ENCODE results near the gene EBF4. TPM values are rescaled to one million over a fixed set of nuclear protein-coding genes. Genes with fewer than 3 reads are reported as not detected.

The EBF4 gene
- total and polyA plus RNA-seq, 2 donors (not counting 1 experiment from before 2014, with no cell fraction given) = 0.81 to 5.0 TPM

DNA sequence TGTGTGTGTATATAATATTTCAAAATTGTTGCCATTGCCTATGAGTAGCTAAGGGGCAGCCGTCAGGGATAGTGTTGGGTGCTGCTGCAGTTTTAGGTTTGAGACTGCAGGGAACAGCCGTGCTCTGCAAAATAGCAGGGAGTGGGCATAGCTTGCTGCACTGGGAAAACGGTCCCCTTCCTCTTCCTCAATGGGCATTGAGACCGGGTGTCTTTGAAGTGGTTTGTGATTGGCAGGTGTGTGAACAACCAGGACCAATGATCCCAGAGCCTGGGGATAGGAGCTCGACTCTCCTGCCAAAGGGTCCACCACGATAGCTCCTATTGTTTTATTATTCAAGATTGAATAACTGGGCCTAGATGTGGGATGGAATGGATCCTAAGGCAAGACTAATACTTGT is 5.1 kb upstream of the EBF4 start:
- ChIA-PET POLR2A (no interaction called here), CTCF (interaction anchor here (0.7 to 0.9 kb wide), 3 partner anchors 17 to 28 kb away, joined by 3 read pairs; no protein-coding TSS in a partner anchor)
- Histone ChIP-seq H3K4me3 (ENCODE audit: control extremely low read depth in 1 of 5, extremely low read depth in 1 of 5, insufficient read depth in 1 of 5, low read depth in 2 of 5, low read length in 4 of 5) (no peak overlapping the region), H3K27ac (ENCODE audit: low read length in 2 of 2) (no peak overlapping the region), H3K27me3 (replicated peaks in 1 of 4; ENCODE audit: control extremely low read depth in 1 of 4, control insufficient read depth in 3 of 4, insufficient read depth in 4 of 4, low read length in 3 of 4) (peaks cover 0 to 33% (median 11%) of the 10 kb centered on the region in 4 experiments), H3K4me2 (replicated peaks; ENCODE audit: low read depth, low read length, poor library complexity, severe bottlenecking) (no peak overlapping the region), H3K36me3 (replicated peaks in 1 of 2; ENCODE audit: control extremely low read depth in 1 of 2, control insufficient read depth in 1 of 2, extremely low read depth in 1 of 2, insufficient read depth in 2 of 2, low read length in 1 of 2) (no peaks in the 10 kb centered on the region), H3K9me3 (ENCODE audit: control extremely low read depth in 1 of 3, control insufficient read depth in 2 of 3, insufficient read depth in 1 of 3, low read length in 2 of 3) (peaks cover 0 to 5% (median 0%) of the 10 kb centered on the region in 3 donors), H2AFZ (ENCODE audit: insufficient read depth, low read depth, low read length, poor library complexity, severe bottlenecking) (no peak overlapping the region), H3K79me2 (ENCODE audit: control insufficient read depth, insufficient read depth, low read length) (no peaks in the 10 kb centered on the region), H3K4me1 (ENCODE audit: control insufficient read depth in 2 of 2, insufficient read depth in 2 of 2, low read length in 2 of 2) (peaks cover 7 to 11% of the 10 kb centered on the region in 2 donors), H3K9ac (ENCODE audit: low read length) (no peak overlapping the region), H4K20me1 (ENCODE audit: control insufficient read depth, insufficient read depth, low read length, poor library complexity, severe bottlenecking) (no peaks in the 10 kb centered on the region)
- no peak for TF ChIP-seq EZH2 (IDR thresholded peaks at IDR 0.05; ENCODE audit: borderline replicate concordance, insufficient read depth, low read depth, low read length, poor library complexity, severe bottlenecking)
- TF ChIP-seq, protein P1, sequence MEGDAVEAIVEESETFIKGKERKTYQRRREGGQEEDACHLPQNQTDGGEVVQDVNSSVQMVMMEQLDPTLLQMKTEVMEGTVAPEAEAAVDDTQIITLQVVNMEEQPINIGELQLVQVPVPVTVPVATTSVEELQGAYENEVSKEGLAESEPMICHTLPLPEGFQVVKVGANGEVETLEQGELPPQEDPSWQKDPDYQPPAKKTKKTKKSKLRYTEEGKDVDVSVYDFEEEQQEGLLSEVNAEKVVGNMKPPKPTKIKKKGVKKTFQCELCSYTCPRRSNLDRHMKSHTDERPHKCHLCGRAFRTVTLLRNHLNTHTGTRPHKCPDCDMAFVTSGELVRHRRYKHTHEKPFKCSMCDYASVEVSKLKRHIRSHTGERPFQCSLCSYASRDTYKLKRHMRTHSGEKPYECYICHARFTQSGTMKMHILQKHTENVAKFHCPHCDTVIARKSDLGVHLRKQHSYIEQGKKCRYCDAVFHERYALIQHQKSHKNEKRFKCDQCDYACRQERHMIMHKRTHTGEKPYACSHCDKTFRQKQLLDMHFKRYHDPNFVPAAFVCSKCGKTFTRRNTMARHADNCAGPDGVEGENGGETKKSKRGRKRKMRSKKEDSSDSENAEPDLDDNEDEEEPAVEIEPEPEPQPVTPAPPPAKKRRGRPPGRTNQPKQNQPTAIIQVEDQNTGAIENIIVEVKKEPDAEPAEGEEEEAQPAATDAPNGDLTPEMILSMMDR (IDR thresholded peaks at IDR 0.05) = no peak
- H3K4me1 Mint-ChIP-seq = peaks cover 20% of the 10 kb centered on the region
- DNase-seq = no peak
- intact Hi-C loops (cut with micrococcal nuclease) = no loop called here
- H3K27me3 Mint-ChIP-seq = peaks cover 59% of the 10 kb centered on the region
- no peak overlapping the region for H3K27ac Mint-ChIP-seq
- no peaks in the 10 kb centered on the region for H3K9me3 Mint-ChIP-seq (ENCODE audit: insufficient read depth)
- H3K4me3 Mint-ChIP-seq = no peak overlapping the region
- WGBS (ENCODE audit: insufficient coverage) = 89% methylated on average over 3 of the region's 6 CpGs
- no peak for ATAC-seq (ENCODE audit: low read depth)

DNA sequence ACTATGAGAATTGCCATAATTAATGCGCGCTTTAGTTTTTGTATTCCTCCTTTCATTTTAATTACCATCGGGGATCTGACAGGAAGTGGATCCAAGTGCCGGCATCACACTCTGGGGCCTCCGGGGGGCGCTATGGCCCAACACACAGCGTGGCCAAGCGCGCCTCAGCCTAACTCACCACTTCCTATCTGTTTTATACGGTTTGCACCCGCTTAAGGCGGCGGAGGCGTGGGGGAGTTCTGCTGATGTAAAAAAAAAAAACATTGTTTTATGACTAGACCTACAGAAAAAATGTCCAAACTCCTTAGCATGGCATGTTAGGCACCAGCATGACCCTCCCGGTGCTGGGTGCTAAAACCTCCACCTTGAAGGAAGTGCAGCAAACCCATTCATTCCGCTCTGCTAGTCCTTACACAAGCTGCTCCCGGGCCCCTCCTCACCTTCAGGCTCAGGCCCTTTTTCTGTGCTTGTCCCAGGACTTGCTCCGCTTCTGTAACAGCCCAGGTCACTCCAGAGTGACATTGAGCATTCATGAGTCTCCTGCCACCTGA is 4.5 kb upstream of the EBF4 start:
- ATAC-seq (ENCODE audit: low read depth) (no peak), DNase-seq (peak; percentile 52)
- ChIA-PET POLR2A (no interaction called here), CTCF (interaction anchor here (0.7 to 0.8 kb wide), 2 partner anchors 27 to 53 kb away, joined by 3 read pairs; no protein-coding TSS in a partner anchor)
- Histone ChIP-seq H3K27me3 (replicated peaks in 1 of 4; ENCODE audit: control extremely low read depth in 1 of 4, control insufficient read depth in 3 of 4, insufficient read depth in 4 of 4, low read length in 3 of 4) (peaks cover 0 to 33% (median 11%) of the 10 kb centered on the region in 4 experiments), H3K79me2 (ENCODE audit: control insufficient read depth, insufficient read depth, low read length) (no peaks in the 10 kb centered on the region), H2AFZ (ENCODE audit: insufficient read depth, low read depth, low read length, poor library complexity, severe bottlenecking) (no peak overlapping the region), H3K9me3 (ENCODE audit: control extremely low read depth in 1 of 3, control insufficient read depth in 2 of 3, insufficient read depth in 1 of 3, low read length in 2 of 3) (peaks cover 0 to 5% (median 0%) of the 10 kb centered on the region in 3 donors), H3K36me3 (replicated peaks in 1 of 2; ENCODE audit: control extremely low read depth in 1 of 2, control insufficient read depth in 1 of 2, extremely low read depth in 1 of 2, insufficient read depth in 2 of 2, low read length in 1 of 2) (no peaks in the 10 kb centered on the region), H3K27ac (ENCODE audit: low read length in 2 of 2) (no peak overlapping the region), H3K4me3 (ENCODE audit: control extremely low read depth in 1 of 5, extremely low read depth in 1 of 5, insufficient read depth in 1 of 5, low read depth in 2 of 5, low read length in 4 of 5) (no peak overlapping the region), H3K4me1 (ENCODE audit: control insufficient read depth in 2 of 2, insufficient read depth in 2 of 2, low read length in 2 of 2) (peaks cover 7 to 11% of the 10 kb centered on the region in 2 donors), H3K4me2 (replicated peaks; ENCODE audit: low read depth, low read length, poor library complexity, severe bottlenecking) (no peak overlapping the region), H3K9ac (ENCODE audit: low read length) (no peak overlapping the region), H4K20me1 (ENCODE audit: control insufficient read depth, insufficient read depth, low read length, poor library complexity, severe bottlenecking) (no peaks in the 10 kb centered on the region)
- Mint-ChIP-seq H3K9me3 (ENCODE audit: insufficient read depth) (no peaks in the 10 kb centered on the region), H3K27me3 (peaks cover 59% of the 10 kb centered on the region), H3K4me1 (peaks cover 20% of the 10 kb centered on the region), H3K4me3 (no peak overlapping the region), H3K27ac (no peak overlapping the region)
- TF ChIP-seq, protein P1 (IDR thresholded peaks at IDR 0.05) = peak; percentile 50
- TF ChIP-seq EZH2 (IDR thresholded peaks at IDR 0.05; ENCODE audit: borderline replicate concordance, insufficient read depth, low read depth, low read length, poor library complexity, severe bottlenecking) = no peak
- WGBS (ENCODE audit: insufficient coverage) = 28% methylated on average over 10 of the region's 18 CpGs
- intact Hi-C loops (cut with micrococcal nuclease) = no loop called here
